ENCODE data around the gene TNRC6C.

TNRC6C gene

GRCh38 chr17:78122931-78123249 is 164.4 kb downstream of the TNRC6C start:
- Histone ChIP-seq H3K4me1 (ENCODE audit: control insufficient read depth in 2 of 2, insufficient read depth in 1 of 2, low read depth in 1 of 2, low read length in 2 of 2) (peaks cover 10 to 12% of the 10 kb centered on the region in 2 donors), H2BK120ac (ENCODE audit: low read depth, low read length) (no peak overlapping the region), H2AK5ac (ENCODE audit: low read depth, low read length) (no peak overlapping the region), H3K23ac (ENCODE audit: low read depth, low read length, poor library complexity) (no peak overlapping the region), H2AFZ (ENCODE audit: low read length) (no peak overlapping the region), H3K9ac (ENCODE audit: low read depth, low read length, poor library complexity) (no peak overlapping the region), H4K8ac (ENCODE audit: low read depth, low read length) (no peak overlapping the region), H2BK12ac (ENCODE audit: low read length) (no peak overlapping the region), H3K4ac (ENCODE audit: low read length) (no peak overlapping the region), H3K14ac (ENCODE audit: low read length) (peak overlapping the region; percentile 44), H4K91ac (ENCODE audit: low read depth, low read length, poor library complexity) (no peak overlapping the region), H2BK5ac (ENCODE audit: low read length) (no peak overlapping the region), H3K36me3 (replicated peaks in 1 of 2; ENCODE audit: control insufficient read depth in 2 of 2, insufficient read depth in 2 of 2, low read length in 2 of 2) (peaks cover 0 to 6% of the 10 kb centered on the region in 2 donors), H3K4me3 (ENCODE audit: low read length in 2 of 2) (no peak overlapping the region), H3K4me2 (ENCODE audit: insufficient read depth, low read length, poor library complexity, severe bottlenecking) (no peak overlapping the region), H3K27me3 (ENCODE audit: control insufficient read depth in 3 of 3, insufficient read depth in 3 of 3, low read depth in 1 of 3, low read length in 3 of 3) (peaks cover 0 to 3% (median 0%) of the 10 kb centered on the region in 3 experiments), H3K18ac (ENCODE audit: low read length) (no peak overlapping the region), H3K27ac (replicated peaks; ENCODE audit: low read length) (no peak overlapping the region), H3K9me3 (replicated peaks in 1 of 2; ENCODE audit: control insufficient read depth in 2 of 2, insufficient read depth in 1 of 2, low read depth in 1 of 2, low read length in 2 of 2) (no peaks in the 10 kb centered on the region), H2BK15ac (ENCODE audit: low read length) (no peak overlapping the region), H3K79me1 (ENCODE audit: low read depth, low read length) (peaks cover 7% of the 10 kb centered on the region)
- no CpG with 5 or more reads among the region's 4 CpGs for WGBS, 2 donors (ENCODE audit: extremely low coverage in 2 of 2, insufficient read length in 2 of 2, insufficient replicate concordance in 1 of 2)
- DNase-seq (ENCODE audit: low spot score): no peak

GRCh38 chr17:78123258-78123929 is 164.9 kb downstream of the TNRC6C start:
- Histone ChIP-seq H3K14ac (ENCODE audit: low read length) (no peak overlapping the region), H3K18ac (ENCODE audit: low read length) (no peak overlapping the region), H3K4me3 (ENCODE audit: low read length in 2 of 2) (no peak overlapping the region), H3K4ac (ENCODE audit: low read length) (no peak overlapping the region), H3K23ac (ENCODE audit: low read depth, low read length, poor library complexity) (no peak overlapping the region), H3K27ac (replicated peaks; ENCODE audit: low read length) (no peak overlapping the region), H3K4me1 (ENCODE audit: control insufficient read depth in 2 of 2, insufficient read depth in 1 of 2, low read depth in 1 of 2, low read length in 2 of 2) (peaks cover 10 to 14% of the 10 kb centered on the region in 2 donors), H3K4me2 (ENCODE audit: insufficient read depth, low read length, poor library complexity, severe bottlenecking) (no peak overlapping the region), H4K91ac (ENCODE audit: low read depth, low read length, poor library complexity) (no peak overlapping the region), H3K27me3 (ENCODE audit: control insufficient read depth in 3 of 3, insufficient read depth in 3 of 3, low read depth in 1 of 3, low read length in 3 of 3) (peaks cover 0 to 5% (median 0%) of the 10 kb centered on the region in 3 experiments), H2BK5ac (ENCODE audit: low read length) (no peak overlapping the region), H2AK5ac (ENCODE audit: low read depth, low read length) (no peak overlapping the region), H3K9me3 (replicated peaks in 1 of 2; ENCODE audit: control insufficient read depth in 2 of 2, insufficient read depth in 1 of 2, low read depth in 1 of 2, low read length in 2 of 2) (no peaks in the 10 kb centered on the region), H2AFZ (ENCODE audit: low read length) (no peak overlapping the region), H2BK15ac (ENCODE audit: low read length) (no peak overlapping the region), H3K79me1 (ENCODE audit: low read depth, low read length) (peaks cover 7% of the 10 kb centered on the region), H2BK120ac (ENCODE audit: low read depth, low read length) (no peak overlapping the region), H3K9ac (ENCODE audit: low read depth, low read length, poor library complexity) (no peak overlapping the region), H4K8ac (ENCODE audit: low read depth, low read length) (no peak overlapping the region), H3K36me3 (replicated peaks in 1 of 2; ENCODE audit: control insufficient read depth in 2 of 2, insufficient read depth in 2 of 2, low read length in 2 of 2) (peaks cover 0 to 6% of the 10 kb centered on the region in 2 donors), H2BK12ac (ENCODE audit: low read length) (no peak overlapping the region)
- no peak for DNase-seq (ENCODE audit: low spot score)
- WGBS, 2 donors (ENCODE audit: extremely low coverage in 2 of 2, insufficient read length in 2 of 2, insufficient replicate concordance in 1 of 2): 100% methylated on average over 3 of the region's 5 CpGs

- no peak overlapping the region for H4K91ac ChIP-seq (ENCODE audit: low read depth, low read length, poor library complexity)
- no peak for DNase-seq (ENCODE audit: low spot score)
- no peak overlapping the region for H3K4me2 ChIP-seq (ENCODE audit: insufficient read depth, low read length, poor library complexity, severe bottlenecking)
- H2BK15ac ChIP-seq (ENCODE audit: low read length): no peak overlapping the region
- H3K9ac ChIP-seq (ENCODE audit: low read depth, low read length, poor library complexity): peak overlapping the region; percentile 70
- no CpG with 5 or more reads among the region's 30 CpGs for WGBS, 2 donors (ENCODE audit: extremely low coverage in 2 of 2, insufficient read length in 2 of 2, insufficient replicate concordance in 1 of 2)
- H3K36me3 ChIP-seq (replicated peaks in 1 of 2; ENCODE audit: control insufficient read depth in 2 of 2, insufficient read depth in 2 of 2, low read length in 2 of 2): peaks cover 0 to 6% of the 10 kb centered on the region in 2 donors
- H3K4me1 ChIP-seq (ENCODE audit: control insufficient read depth in 2 of 2, insufficient read depth in 1 of 2, low read depth in 1 of 2, low read length in 2 of 2): peaks cover 13 to 20% of the 10 kb centered on the region in 2 donors
- H2BK12ac ChIP-seq (ENCODE audit: low read length): peak overlapping the region; percentile 22
- H4K8ac ChIP-seq (ENCODE audit: low read depth, low read length): peak overlapping the region; percentile 82
- peaks cover 7% of the 10 kb centered on the region for H3K79me1 ChIP-seq (ENCODE audit: low read depth, low read length)
- H3K23ac ChIP-seq (ENCODE audit: low read depth, low read length, poor library complexity): peak overlapping the region; percentile 73
- H2AFZ ChIP-seq (ENCODE audit: low read length): no peak overlapping the region
- H3K27ac ChIP-seq (replicated peaks; ENCODE audit: low read length): no peak overlapping the region
- no peaks in the 10 kb centered on the region for H3K9me3 ChIP-seq (replicated peaks in 1 of 2; ENCODE audit: control insufficient read depth in 2 of 2, insufficient read depth in 1 of 2, low read depth in 1 of 2, low read length in 2 of 2)
- no peak overlapping the region for H3K4ac ChIP-seq (ENCODE audit: low read length)
- H3K14ac ChIP-seq (ENCODE audit: low read length): no peak overlapping the region
- no peak overlapping the region for H2AK5ac ChIP-seq (ENCODE audit: low read depth, low read length)
- no peak overlapping the region for H3K18ac ChIP-seq (ENCODE audit: low read length)
- H2BK5ac ChIP-seq (ENCODE audit: low read length): no peak overlapping the region
- peaks cover 0 to 7% (median 0%) of the 10 kb centered on the region in 3 experiments for H3K27me3 ChIP-seq (ENCODE audit: control insufficient read depth in 3 of 3, insufficient read depth in 3 of 3, low read depth in 1 of 3, low read length in 3 of 3)
- no peak overlapping the region for H3K4me3 ChIP-seq (ENCODE audit: low read length in 2 of 2)
- H2BK120ac ChIP-seq (ENCODE audit: low read depth, low read length): no peak overlapping the region
Observed at GRCh38 chr17:78124081-78124835, 165.8 kb downstream of the TNRC6C start.

- H3K27ac ChIP-seq (replicated peaks; ENCODE audit: low read length): no peak overlapping the region
- H3K79me1 ChIP-seq (ENCODE audit: low read depth, low read length): peaks cover 7% of the 10 kb centered on the region
- H3K9ac ChIP-seq (ENCODE audit: low read depth, low read length, poor library complexity): peak overlapping the region; percentile 70
- H2BK15ac ChIP-seq (ENCODE audit: low read length): no peak overlapping the region
- peak overlapping the region; percentile 73 for H3K23ac ChIP-seq (ENCODE audit: low read depth, low read length, poor library complexity)
- H2AFZ ChIP-seq (ENCODE audit: low read length): no peak overlapping the region
- no CpG with 5 or more reads among the region's 12 CpGs for WGBS, 2 donors (ENCODE audit: extremely low coverage in 2 of 2, insufficient read length in 2 of 2, insufficient replicate concordance in 1 of 2)
- H3K4me1 ChIP-seq (ENCODE audit: control insufficient read depth in 2 of 2, insufficient read depth in 1 of 2, low read depth in 1 of 2, low read length in 2 of 2): peaks cover 15 to 20% of the 10 kb centered on the region in 2 donors
- no peak overlapping the region for H3K4me3 ChIP-seq (ENCODE audit: low read length in 2 of 2)
- no peak overlapping the region for H4K91ac ChIP-seq (ENCODE audit: low read depth, low read length, poor library complexity)
- no peaks in the 10 kb centered on the region for H3K9me3 ChIP-seq (replicated peaks in 1 of 2; ENCODE audit: control insufficient read depth in 2 of 2, insufficient read depth in 1 of 2, low read depth in 1 of 2, low read length in 2 of 2)
- no peak for DNase-seq (ENCODE audit: low spot score)
- no peak overlapping the region for H3K14ac ChIP-seq (ENCODE audit: low read length)
- no peak overlapping the region for H3K4me2 ChIP-seq (ENCODE audit: insufficient read depth, low read length, poor library complexity, severe bottlenecking)
- no peak overlapping the region for H2BK120ac ChIP-seq (ENCODE audit: low read depth, low read length)
- peak overlapping the region; percentile 22 for H2BK12ac ChIP-seq (ENCODE audit: low read length)
- no peak overlapping the region for H3K18ac ChIP-seq (ENCODE audit: low read length)
- H3K27me3 ChIP-seq (ENCODE audit: control insufficient read depth in 3 of 3, insufficient read depth in 3 of 3, low read depth in 1 of 3, low read length in 3 of 3): peaks cover 0 to 13% (median 0%) of the 10 kb centered on the region in 3 experiments
- peaks cover 0 to 6% of the 10 kb centered on the region in 2 donors for H3K36me3 ChIP-seq (replicated peaks in 1 of 2; ENCODE audit: control insufficient read depth in 2 of 2, insufficient read depth in 2 of 2, low read length in 2 of 2)
- H2AK5ac ChIP-seq (ENCODE audit: low read depth, low read length): no peak overlapping the region
- no peak overlapping the region for H3K4ac ChIP-seq (ENCODE audit: low read length)
- H2BK5ac ChIP-seq (ENCODE audit: low read length): no peak overlapping the region
- H4K8ac ChIP-seq (ENCODE audit: low read depth, low read length): no peak overlapping the region
Observed at GRCh38 chr17:78124836-78125137, 166.3 kb downstream of the TNRC6C start.

Data from neuronal stem cell (in vitro differentiated cells).